Measurements from ENCODE around the gene YAF2.

The YAF2 gene

GRCh38 chr12:42145552-42146215 is 92.4 kb downstream of the YAF2 start:
- no peak for DNase-seq (ENCODE audit: low read depth in 1 of 2, low spot score in 1 of 2)

- DNase-seq (ENCODE audit: low read depth in 1 of 2, low spot score in 1 of 2) = no peak
Observed at GRCh38 chr12:42145197-42145549, 92.9 kb downstream of the YAF2 start.

DNA sequence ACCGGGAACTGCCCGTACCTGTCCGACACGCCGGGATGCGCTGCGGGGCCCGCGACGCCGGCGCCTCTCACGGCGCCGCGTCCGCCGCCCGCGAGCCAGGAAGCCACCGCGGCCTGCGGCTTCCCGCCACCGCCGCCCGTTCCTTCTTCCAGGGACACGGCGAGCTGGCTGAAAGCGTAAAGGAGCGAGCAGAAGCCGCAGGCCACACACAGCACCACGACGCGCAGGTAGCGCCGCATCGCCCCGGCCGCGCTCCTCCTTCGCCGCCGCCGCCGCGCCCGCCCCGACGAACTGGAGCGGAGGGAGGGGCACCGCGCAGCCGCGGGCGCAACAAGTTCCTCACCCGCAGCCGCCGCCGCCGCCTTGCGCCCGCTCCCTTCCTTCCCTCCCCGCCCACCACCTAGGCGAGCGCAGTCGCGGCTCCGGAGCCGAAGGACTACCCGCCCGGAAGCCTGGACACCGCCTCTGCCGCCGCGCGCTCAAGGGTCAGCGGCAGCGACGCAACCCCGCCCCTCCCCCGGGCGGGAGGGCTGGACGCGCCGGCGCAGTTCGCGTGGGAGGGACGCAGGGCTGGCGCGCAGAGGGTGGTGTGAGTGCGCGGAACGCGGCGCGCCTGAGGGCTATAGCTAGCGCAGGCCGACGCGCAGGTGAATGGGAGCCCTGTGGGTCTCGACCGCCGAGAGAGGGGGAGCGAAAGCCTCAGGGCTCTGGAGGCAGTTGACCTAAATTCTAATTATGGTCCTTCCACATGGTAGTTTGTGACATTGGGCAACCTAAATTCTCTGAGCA is 93.4 kb downstream of the YAF2 start, which contains the start of gene GXYLT1:
GXYLT1 (minus strand) TSS at position 467 of the 789 bp plus-strand sequence; CDS start at position 239, 228 bp downstream.
- DNase-seq (ENCODE audit: low read depth in 1 of 2, low spot score in 1 of 2) = peak; percentile 64 to 70

DNA sequence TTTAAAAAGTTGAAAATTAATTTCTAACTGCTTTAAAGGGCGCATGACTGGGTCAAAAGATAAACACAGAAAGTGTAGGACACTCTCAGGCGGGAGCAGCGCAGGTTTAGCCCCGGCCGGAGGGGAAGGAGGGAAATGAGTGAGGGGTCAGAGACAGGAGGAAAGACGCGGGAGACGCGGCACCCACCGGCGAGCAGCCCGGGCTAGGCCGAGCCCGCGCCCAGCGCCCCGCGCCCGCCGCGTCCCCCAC is 94.0 kb downstream of the YAF2 start:
- DNase-seq (ENCODE audit: low read depth in 1 of 2, low spot score in 1 of 2) = no peak

DNA sequence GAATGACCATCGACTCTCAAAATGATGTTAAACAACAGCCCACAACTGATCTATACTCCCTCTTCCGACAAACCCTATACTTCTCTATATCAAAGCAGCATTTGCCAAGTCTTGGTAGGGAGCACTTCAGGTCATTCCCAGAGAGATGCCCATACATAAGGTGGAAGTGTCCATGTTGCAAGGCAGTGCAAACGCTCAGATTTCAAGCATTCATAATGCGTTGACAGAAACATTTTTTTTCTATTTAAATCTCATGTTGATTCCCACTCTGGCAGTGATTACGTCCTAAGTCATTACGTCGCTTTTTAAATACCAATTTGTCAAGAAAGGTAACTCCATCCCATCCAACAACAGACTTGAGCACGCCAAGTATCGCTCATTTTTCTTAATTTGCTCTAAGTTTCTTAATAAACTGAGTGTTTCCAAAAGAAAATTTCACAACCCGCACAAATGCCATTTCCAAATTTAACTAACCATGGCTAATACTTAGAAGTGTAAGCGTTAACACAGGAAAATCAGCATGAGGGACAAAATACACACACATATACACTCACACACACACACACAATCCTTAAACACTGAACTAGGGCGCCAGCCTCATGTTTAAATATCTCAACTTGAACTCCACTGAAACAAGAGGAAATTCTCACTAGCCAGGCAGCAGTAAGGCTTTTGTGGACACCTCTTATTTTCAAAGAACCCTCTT is 94.4 kb downstream of the YAF2 start:
- DNase-seq (ENCODE audit: low read depth in 1 of 2, low spot score in 1 of 2) = no peak

DNA sequence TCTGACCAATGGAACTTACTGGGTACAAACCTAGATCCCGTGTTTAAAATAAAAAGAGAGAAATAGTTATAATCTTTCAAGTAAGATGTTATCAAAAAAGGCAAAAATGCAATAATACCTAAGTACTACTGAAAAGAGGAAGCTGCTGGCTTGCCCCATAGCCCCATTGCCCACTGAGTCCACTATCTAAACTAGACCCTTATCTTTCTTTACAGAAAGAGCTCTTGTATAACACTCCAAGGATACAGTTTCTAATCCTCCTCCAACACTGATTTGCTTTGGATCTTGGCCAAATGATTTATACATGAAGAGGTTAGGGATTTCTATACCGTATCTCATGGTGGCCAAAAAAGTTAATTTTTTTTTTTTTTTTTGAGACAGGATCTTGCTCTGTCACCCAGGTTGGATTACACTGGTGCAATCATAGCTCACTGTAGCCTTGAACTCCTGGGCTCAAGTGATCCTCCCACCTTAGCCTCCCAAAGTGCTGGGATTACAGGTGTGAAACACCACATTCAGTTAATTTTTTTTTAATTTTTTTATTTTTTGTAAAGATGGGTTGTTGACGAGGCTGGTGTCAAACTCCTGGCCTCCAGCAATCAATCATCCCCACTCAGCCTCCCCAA is 96.0 kb downstream of the YAF2 start:
- DNase-seq (ENCODE audit: low read depth in 1 of 2, low spot score in 1 of 2) = no peak

- DNase-seq (ENCODE audit: low read depth in 1 of 2, low spot score in 1 of 2) = no peak
Observed at GRCh38 chr12:42140901-42141300, 97.1 kb downstream of the YAF2 start.

DNA sequence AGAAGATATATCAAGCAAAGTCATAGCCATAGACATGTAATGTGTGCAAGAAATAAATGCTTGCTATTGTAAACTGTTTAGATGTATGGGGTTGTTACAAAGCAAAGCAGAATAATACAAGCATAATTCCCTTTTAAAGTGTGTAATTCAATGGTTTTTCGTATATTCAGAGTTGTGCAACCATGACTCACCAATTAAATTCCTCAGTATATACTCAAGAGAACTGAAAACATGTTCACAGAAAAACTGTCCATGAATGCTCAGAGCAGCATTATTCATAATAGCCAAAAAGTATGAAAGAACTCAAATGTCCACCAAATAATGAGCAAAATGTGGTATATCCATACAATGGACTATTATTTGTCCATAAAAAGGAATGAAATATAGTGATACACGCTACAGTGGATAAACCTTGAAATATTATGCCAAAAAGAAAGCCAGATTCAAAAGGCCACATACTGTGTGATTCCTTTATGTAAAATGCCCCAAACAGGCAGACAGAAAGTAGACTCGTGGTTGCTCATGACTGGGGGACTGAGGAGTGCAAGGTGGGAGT is 102.7 kb downstream of the YAF2 start:
- DNase-seq (ENCODE audit: low read depth in 1 of 2, low spot score in 1 of 2) = no peak

DNA sequence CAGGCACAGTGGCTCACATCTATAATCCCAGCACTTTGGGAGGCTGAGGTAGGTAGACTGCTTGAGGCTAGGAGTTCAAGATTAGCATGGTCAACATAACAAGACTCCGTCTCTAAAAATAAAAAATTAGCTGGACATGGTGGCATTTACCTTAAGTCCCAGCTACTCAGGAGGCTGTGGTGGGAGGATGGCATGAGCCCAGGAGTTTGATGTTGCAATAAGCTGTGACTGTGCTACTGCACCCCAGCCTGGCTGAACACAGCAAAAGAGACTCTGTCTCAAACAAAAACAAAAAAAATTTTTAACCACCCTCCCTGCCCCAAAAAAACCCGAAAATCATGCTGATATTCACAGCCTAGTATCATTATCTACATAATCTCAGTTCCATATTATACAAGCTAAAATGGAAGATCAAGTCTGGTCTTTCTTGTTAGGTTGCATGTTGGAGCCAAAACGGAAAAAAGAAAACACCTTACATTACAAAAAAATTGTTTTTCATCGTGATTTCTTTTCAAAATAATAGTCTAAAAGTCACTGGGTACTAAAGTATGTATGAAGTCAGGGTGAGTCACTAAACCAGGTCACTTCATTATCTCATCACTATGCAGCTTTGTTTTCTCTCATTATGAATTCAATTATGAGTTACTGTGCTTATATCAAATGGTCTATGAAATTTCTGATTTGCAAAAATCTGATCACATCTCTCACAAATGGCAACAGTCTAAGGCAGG is 107.2 kb downstream of the YAF2 start:
- DNase-seq (ENCODE audit: low read depth in 1 of 2, low spot score in 1 of 2) = no peak

- DNase-seq (ENCODE audit: low read depth in 1 of 2, low spot score in 1 of 2) = no peak
Observed at GRCh38 chr12:42129595-42130204, 108.3 kb downstream of the YAF2 start.

GRCh38 chr12:42128888-42129287 is 109.2 kb downstream of the YAF2 start:
- no peak for DNase-seq (ENCODE audit: low read depth in 1 of 2, low spot score in 1 of 2)

- no peak for DNase-seq (ENCODE audit: low read depth in 1 of 2, low spot score in 1 of 2)
Observed at GRCh38 chr12:42128327-42128726, 109.7 kb downstream of the YAF2 start.

- DNase-seq (ENCODE audit: low read depth in 1 of 2, low spot score in 1 of 2) = no peak
Observed at GRCh38 chr12:42126963-42127362, 111.1 kb downstream of the YAF2 start.

DNA sequence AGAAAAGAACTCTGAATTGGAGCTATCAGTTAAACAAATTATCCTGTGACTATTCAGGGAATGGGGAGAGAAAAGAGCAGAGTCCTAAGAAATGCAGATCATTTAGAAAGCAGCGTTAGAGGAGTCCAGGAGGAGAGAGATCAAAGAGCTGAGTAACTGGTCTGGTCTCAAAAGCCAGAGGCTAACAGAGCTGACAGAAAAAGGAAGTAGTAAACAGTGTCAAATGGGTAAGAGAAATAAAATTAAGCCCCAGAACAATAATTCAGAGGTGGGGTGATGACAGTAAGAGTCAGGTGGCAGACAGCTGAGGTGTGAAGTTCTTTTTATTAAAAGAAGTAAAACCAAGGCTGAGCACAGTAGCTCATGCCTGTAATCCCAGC is 112.7 kb downstream of the YAF2 start:
- no peak for DNase-seq (ENCODE audit: low read depth in 1 of 2, low spot score in 1 of 2)

DNA sequence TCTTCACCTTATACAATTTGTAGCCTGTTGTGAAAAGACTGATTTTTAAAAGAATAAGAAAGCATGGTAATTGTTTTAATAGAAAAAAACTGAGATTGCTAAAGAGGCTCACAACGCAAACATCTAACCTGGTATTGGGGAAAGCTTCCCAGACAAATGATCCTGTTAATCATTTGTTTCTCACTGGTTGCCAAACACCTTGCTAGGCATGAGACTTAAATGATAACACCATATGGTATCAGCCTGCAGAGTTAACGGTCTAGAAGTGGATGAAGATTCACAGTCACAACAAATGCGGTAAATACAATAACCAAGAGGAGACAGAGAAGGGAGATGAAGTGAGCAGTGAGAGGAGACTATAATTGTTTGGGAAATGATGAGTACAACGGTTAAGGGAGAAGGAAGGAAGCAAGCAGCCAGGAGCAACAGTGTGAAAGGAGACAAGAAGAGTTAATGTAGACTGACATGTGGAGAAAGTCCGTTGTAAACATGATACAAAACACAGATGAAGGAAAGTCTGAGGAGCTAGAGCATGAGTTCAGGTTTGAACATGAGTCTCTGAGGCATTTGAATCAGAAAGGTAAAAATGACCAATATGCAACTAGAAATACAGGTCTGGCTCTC is 113.2 kb downstream of the YAF2 start:
- DNase-seq (ENCODE audit: low read depth in 1 of 2, low spot score in 1 of 2) = no peak

- no peak for DNase-seq (ENCODE audit: low read depth in 1 of 2, low spot score in 1 of 2)
Observed at GRCh38 chr12:42119085-42119633, 118.9 kb downstream of the YAF2 start.

- DNase-seq (ENCODE audit: low read depth in 1 of 2, low spot score in 1 of 2) = no peak
Observed at GRCh38 chr12:42118136-42118879, 119.7 kb downstream of the YAF2 start.

GRCh38 chr12:42109031-42109430 is 129.0 kb downstream of the YAF2 start:
- DNase-seq (ENCODE audit: low read depth in 1 of 2, low spot score in 1 of 2) = no peak

Measured in activated CD4-positive, alpha-beta T cell treated with anti-CD3 and anti-CD28 coated beads, Interleukin-2, amount 50 U/mL, for 24 hours (primary cell).